LNCaP clone FGC (cell line): Measurements from ENCODE around the gene NEK3.
"Not testable (repeated sequence)": the region's sequence is repeated elsewhere in the genome, so short reads cannot be mapped to it uniquely, and the experiment has no call there.

Experiments used
- DNase-seq: peaks from one replicate; pipeline ENCODE4 v3.0.0-alpha.2; 2011; ENCODE audit warnings: low read depth
- H3K4me3 ChIP-seq: 2 replicates; pipeline ENCODE4 v1.5.1; 2011; ENCODE audit warnings: mild to moderate bottlenecking, low read depth, low read length, control low read depth
- CTCF ChIP-seq: IDR thresholded peaks from 2 replicates; pipeline ENCODE4 v1.5.1; 2012; ENCODE audit warnings: mild to moderate bottlenecking; ENCODE audit not compliant: control insufficient read depth, insufficient read depth; ENCODE audit errors: extremely low read depth

Gene NEK3

GRCh38 chr13:52194184-52194868 is 34.9 kb upstream of the NEK3 start:
- peak overlapping the region; percentile 85 for H3K4me3 ChIP-seq
- peak; percentile 46 for DNase-seq
- 0 out of 2 replicates have a peak, but pooled peaks have one; percentile 9 for TF ChIP-seq CTCF

- H3K4me3 ChIP-seq: peak overlapping the region; percentile 85
- not testable (repeated sequence) for DNase-seq
Observed at GRCh38 chr13:52193587-52194183, 34.3 kb upstream of the NEK3 start.

- not testable (repeated sequence) for DNase-seq
Observed at GRCh38 chr13:52187424-52188187, 28.2 kb upstream of the NEK3 start.

GRCh38 chr13:52187029-52187423 is 27.6 kb upstream of the NEK3 start:
- TF ChIP-seq CTCF: no peak
- no peak for DNase-seq

More at GRCh38 chr13:52187424-52188187, 28.2 kb upstream of the NEK3 start:
- H3K4me3 ChIP-seq: not testable (repeated sequence)

GRCh38 chr13:52181316-52181954 is 22.0 kb upstream of the NEK3 start:
- H3K4me3 ChIP-seq, DNase-seq: not testable (repeated sequence)

More at GRCh38 chr13:52187029-52187423, 27.6 kb upstream of the NEK3 start:
- no peak overlapping the region for H3K4me3 ChIP-seq

GRCh38 chr13:52179925-52180324 is 20.5 kb upstream of the NEK3 start:
- TF ChIP-seq CTCF: no peak
- DNase-seq: no peak
- H3K4me3 ChIP-seq: no peak overlapping the region

GRCh38 chr13:52177276-52177675 is 17.9 kb upstream of the NEK3 start:
- H3K4me3 ChIP-seq: no peak overlapping the region
- DNase-seq: no peak
- no peak for TF ChIP-seq CTCF

GRCh38 chr13:52173970-52174369 is 14.6 kb upstream of the NEK3 start:
- H3K4me3 ChIP-seq, DNase-seq: not testable (repeated sequence)

- TF ChIP-seq CTCF: no peak
- DNase-seq: peak; percentile 47
- no peak overlapping the region for H3K4me3 ChIP-seq
Observed at GRCh38 chr13:52173373-52173772, 14.0 kb upstream of the NEK3 start.

- not testable (repeated sequence) for H3K4me3 ChIP-seq, DNase-seq
Observed at GRCh38 chr13:52171686-52172085, 12.3 kb upstream of the NEK3 start.

GRCh38 chr13:52170828-52171391 is 11.5 kb upstream of the NEK3 start:
- DNase-seq, H3K4me3 ChIP-seq: not testable (repeated sequence)
